WTC11 (cell line): ENCODE data around the gene PRRC2A.
A peak's percentile ranks its signal among the peaks of the same experiment; 100 is the strongest.

Experiments used
- CREB1 ChIP-seq: sonication (generic); formaldehyde crosslinking; IDR thresholded peaks from 2 replicates; pipeline ENCODE4 v1.8.0; 2023; ENCODE audit warnings: mild to moderate bottlenecking, missing genetic modification reagents
- CTCF ChIP-seq: fragments of 200-600 bp; IDR thresholded peaks from 2 replicates; pipeline ENCODE4 v1.8.0; 2022; ENCODE audit warnings: antibody characterized with exemption
- ELF4 ChIP-seq: sonication (generic); formaldehyde crosslinking; IDR thresholded peaks from 2 replicates; pipeline ENCODE4 v1.8.1; 2022; ENCODE audit warnings: low read depth, mild to moderate bottlenecking, moderate library complexity, missing genetic modification reagents
- ZNF396 ChIP-seq: fragments of 250-450 bp; sonication (Bioruptor Pico); IDR thresholded peaks from 2 replicates; pipeline ENCODE4 v1.8.0; 2021; ENCODE audit warnings: mild to moderate bottlenecking, moderate library complexity, borderline replicate concordance
- TF ChIP-seq, protein P1 (sequence below): sonication (generic); formaldehyde crosslinking; IDR thresholded peaks from 2 replicates; pipeline ENCODE4 v1.8.1; 2022; ENCODE audit warnings: low read depth, missing genetic modification reagents, borderline replicate concordance
- TF ChIP-seq, protein P2 (sequence below): sonication (generic); formaldehyde crosslinking; IDR thresholded peaks from 2 replicates; pipeline ENCODE4 v1.8.1; 2023; ENCODE audit warnings: mild to moderate bottlenecking, missing genetic modification reagents
- TF ChIP-seq, protein P3 (sequence below): sonication (generic); formaldehyde crosslinking; IDR thresholded peaks from 2 replicates; pipeline ENCODE4 v1.8.1; 2023; ENCODE audit warnings: mild to moderate bottlenecking, missing genetic modification reagents, moderate library complexity
- TF ChIP-seq, protein P4 (sequence below): sonication (generic); formaldehyde crosslinking; IDR thresholded peaks from 2 replicates; pipeline ENCODE4 v1.8.1; 2022; ENCODE audit warnings: low read depth, mild to moderate bottlenecking, moderate library complexity, missing genetic modification reagents, borderline replicate concordance

- TF ChIP-seq, protein P1, sequence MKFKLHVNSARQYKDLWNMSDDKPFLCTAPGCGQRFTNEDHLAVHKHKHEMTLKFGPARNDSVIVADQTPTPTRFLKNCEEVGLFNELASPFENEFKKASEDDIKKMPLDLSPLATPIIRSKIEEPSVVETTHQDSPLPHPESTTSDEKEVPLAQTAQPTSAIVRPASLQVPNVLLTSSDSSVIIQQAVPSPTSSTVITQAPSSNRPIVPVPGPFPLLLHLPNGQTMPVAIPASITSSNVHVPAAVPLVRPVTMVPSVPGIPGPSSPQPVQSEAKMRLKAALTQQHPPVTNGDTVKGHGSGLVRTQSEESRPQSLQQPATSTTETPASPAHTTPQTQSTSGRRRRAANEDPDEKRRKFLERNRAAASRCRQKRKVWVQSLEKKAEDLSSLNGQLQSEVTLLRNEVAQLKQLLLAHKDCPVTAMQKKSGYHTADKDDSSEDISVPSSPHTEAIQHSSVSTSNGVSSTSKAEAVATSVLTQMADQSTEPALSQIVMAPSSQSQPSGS = no peak
- TF ChIP-seq, protein P2, sequence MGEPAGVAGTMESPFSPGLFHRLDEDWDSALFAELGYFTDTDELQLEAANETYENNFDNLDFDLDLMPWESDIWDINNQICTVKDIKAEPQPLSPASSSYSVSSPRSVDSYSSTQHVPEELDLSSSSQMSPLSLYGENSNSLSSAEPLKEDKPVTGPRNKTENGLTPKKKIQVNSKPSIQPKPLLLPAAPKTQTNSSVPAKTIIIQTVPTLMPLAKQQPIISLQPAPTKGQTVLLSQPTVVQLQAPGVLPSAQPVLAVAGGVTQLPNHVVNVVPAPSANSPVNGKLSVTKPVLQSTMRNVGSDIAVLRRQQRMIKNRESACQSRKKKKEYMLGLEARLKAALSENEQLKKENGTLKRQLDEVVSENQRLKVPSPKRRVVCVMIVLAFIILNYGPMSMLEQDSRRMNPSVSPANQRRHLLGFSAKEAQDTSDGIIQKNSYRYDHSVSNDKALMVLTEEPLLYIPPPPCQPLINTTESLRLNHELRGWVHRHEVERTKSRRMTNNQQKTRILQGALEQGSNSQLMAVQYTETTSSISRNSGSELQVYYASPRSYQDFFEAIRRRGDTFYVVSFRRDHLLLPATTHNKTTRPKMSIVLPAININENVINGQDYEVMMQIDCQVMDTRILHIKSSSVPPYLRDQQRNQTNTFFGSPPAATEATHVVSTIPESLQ (CRISPR knock-in tag) = no peak
- TF ChIP-seq CREB1 (CRISPR knock-in tag) (no peak), CTCF (peak; percentile 48), ZNF396 (CRISPR knock-in tag) (no peak), ELF4 (CRISPR knock-in tag) (no peak)
- TF ChIP-seq, protein P3, sequence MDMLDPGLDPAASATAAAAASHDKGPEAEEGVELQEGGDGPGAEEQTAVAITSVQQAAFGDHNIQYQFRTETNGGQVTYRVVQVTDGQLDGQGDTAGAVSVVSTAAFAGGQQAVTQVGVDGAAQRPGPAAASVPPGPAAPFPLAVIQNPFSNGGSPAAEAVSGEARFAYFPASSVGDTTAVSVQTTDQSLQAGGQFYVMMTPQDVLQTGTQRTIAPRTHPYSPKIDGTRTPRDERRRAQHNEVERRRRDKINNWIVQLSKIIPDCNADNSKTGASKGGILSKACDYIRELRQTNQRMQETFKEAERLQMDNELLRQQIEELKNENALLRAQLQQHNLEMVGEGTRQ (CRISPR knock-in tag) = no peak
- TF ChIP-seq, protein P4, sequence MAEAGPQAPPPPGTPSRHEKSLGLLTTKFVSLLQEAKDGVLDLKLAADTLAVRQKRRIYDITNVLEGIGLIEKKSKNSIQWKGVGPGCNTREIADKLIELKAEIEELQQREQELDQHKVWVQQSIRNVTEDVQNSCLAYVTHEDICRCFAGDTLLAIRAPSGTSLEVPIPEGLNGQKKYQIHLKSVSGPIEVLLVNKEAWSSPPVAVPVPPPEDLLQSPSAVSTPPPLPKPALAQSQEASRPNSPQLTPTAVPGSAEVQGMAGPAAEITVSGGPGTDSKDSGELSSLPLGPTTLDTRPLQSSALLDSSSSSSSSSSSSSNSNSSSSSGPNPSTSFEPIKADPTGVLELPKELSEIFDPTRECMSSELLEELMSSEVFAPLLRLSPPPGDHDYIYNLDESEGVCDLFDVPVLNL (CRISPR knock-in tag) = no peak
Observed at GRCh38 chr6:31597006-31597405, 23.5 kb upstream of the PRRC2A start.
